ENCODE data around the gene LPO.

- TF ChIP-seq NFYB (CRISPR knock-in tag; conservative IDR thresholded peaks at IDR 0.05; ENCODE audit: low read depth) (no peak), ZBTB21 (CRISPR knock-in tag; IDR thresholded peaks at IDR 0.05; ENCODE audit: borderline replicate concordance) (no peak), EMX1 (CRISPR knock-in tag; IDR thresholded peaks at IDR 0.05) (no peak), AFF4 (CRISPR knock-in tag; IDR thresholded peaks at IDR 0.05; ENCODE audit: borderline replicate concordance) (no peak), CTCF (IDR thresholded peaks at IDR 0.05) (no peak), IRF1 (CRISPR knock-in tag; IDR thresholded peaks at IDR 0.05) (no peak), NR2C2 (CRISPR knock-in tag; IDR thresholded peaks at IDR 0.05) (no peak)
Observed at GRCh38 chr17:58268326-58268725, 29.9 kb downstream of the LPO start.
